Limb (tissue), 2 donors: ENCODE measurements around the gene CRTC3.

Experiments
- DNase-seq, 2 donors: peaks; one replicate each; pipeline ENCODE4 v3.0.0-alpha.2; 2016; ENCODE audit errors: extremely low spot score in 2 of 2

CRTC3 gene

DNA sequence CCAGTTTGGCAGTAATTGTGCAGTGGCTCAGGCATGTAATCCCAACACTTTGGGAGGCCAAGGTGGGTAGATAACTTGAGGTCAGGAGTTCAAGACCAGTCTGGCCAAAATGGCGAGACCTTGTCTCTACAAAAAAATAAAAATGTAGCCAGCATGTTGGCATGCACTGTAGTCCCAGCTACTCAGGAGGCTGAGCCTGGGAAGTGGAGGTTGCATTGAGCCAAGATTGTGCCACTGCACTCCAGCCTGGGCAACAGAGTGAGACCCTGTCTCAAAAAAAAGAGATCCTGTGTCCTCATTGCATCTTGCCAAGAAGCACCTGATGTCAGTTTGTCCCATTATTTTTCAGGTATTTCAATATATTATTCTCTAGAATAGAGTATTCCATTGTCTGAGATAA is 61.8 kb downstream of the CRTC3 start:
- no peak for DNase-seq

DNA sequence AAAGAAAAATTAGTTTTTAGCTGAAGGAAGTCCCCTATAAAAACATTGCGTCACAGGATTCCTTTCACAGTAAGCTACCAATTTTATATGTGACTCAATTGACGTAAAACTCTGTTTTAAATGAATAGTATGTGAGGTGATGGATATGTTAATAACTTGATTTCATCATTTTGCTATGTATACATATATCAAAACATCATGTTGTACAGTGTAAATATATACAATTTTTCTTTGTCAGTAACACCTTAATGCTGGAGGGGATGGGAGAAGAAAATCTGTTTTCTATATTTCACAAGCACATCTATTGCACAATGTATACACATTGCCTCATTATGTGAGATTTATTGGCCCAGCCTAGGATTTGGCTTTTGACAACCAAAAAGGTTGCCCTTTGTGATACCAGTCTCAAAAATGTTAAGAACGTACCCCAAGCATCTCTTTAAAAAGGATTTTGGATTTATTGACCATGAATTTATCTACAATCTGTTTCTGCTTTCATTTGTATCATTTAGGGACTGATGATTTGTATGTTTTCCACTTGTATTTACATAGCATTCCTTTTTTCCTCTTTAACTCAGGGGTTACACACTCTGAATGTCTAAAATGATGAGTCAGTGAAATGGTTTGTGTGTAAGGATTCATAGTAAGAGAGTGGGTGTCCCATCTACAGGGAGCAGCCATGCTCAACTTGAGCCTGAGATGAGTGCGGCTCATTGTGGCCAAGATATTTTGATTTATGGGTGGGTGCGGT is 62.6 kb downstream of the CRTC3 start:
- no peak for DNase-seq

DNA sequence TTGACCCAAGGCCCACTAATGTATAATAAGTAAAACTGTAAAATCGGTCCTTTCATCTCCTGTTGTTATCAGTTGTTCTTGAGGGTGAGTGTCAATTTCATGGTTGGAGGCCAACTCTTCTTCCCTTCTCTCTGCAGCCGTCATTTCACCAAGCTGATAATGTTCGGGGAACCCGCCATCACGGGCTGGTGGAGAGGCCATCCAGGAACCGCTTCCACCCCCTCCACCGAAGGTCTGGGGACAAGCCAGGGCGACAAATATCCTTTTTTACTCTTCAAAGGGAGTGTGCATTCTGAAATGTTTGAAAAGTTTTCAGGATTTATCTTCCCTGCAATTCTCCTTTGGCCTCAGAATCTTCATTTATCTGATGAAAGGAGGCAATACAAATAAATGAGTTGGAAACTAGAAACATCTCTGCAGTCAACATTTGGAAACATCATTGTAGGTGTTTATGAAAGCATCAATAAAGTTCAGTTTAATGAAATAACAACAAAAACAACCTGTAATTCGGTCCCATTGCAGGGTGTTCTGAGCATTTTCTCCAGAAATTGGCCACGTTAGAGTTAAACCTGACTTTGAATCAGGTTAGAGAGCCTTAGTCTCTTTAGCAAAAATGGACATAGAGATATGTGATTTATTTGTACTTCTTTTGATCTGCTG is 63.9 kb downstream of the CRTC3 start:
- no peak for DNase-seq

DNA sequence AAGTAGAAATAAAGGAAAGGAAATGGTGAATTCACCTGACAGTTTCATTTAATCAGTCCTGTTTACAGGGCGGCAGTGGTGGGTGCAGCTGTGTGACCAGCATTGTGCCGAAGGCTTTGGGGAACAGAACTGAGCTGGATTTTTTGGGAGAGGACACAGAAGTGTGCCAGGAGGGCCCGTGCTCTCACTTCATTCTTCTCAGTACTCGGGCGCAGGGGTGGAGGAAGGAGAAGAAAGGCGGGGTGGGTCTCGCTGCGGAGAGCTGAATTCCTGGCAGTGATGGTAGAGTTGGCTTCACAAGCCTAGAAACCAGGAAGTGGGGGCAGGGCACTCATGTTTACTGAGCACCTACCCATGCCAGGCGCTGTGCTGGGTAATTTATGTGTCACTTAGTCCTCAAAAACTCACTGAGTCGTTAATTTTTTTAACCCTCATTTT is 64.6 kb downstream of the CRTC3 start:
- no peak for DNase-seq

DNA sequence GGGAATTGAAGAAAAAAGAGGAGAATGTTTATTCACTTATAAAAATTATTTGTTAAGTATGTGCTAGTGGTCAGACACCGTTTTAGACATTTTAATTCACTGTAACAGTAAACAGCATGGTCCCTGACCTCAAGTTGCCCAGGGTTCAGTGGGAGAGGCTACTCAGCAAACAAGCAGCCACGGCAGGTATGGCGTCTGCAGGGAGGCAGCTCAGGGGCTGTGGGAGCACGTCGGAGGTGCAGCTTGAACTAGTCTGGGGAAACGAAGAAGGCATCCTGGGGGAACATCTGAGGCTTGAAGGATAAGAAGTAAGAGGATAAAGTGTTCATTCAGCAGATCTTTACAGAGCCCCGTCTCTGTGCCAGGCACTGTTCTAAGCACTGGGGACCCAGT is 66.0 kb downstream of the CRTC3 start:
- DNase-seq = no peak

DNA sequence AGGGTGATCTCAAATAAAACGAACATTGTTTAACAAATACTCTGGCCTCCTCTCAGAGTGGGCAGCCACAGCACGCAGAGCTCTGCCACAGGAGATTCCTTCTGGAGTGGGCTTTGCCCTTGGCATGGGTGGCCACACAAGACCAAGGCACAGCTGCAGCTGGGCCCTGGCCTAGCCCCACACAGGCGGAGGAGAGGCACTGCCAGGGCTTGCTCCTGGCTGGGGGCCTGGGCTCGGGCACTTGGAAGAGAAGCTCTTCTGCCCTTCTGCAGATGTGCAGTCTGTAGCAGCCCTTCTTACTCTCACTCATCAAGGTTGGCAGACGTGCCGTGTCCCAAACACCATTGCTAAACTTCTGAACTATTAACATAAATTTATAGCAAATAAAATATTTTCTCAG is 67.2 kb downstream of the CRTC3 start:
- DNase-seq = no peak

DNA sequence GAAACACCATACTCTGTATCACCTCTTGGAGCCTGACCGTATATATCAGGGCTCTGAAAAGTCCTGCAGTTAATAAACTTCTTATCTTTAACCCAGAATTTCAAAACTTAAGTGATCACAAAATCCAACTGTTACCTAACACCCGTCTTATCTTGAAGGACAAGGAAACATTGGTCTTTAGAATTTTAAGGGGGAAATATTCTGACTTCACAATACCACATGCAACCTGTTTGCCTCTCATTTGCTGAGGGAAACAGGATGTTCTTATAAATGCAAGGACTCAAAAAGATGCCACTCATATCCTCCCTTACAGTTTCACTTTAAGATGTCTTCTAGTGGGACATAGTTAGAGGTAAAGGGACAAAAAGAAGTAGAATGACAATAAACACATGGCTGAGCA is 67.9 kb downstream of the CRTC3 start:
- DNase-seq = no peak

DNA sequence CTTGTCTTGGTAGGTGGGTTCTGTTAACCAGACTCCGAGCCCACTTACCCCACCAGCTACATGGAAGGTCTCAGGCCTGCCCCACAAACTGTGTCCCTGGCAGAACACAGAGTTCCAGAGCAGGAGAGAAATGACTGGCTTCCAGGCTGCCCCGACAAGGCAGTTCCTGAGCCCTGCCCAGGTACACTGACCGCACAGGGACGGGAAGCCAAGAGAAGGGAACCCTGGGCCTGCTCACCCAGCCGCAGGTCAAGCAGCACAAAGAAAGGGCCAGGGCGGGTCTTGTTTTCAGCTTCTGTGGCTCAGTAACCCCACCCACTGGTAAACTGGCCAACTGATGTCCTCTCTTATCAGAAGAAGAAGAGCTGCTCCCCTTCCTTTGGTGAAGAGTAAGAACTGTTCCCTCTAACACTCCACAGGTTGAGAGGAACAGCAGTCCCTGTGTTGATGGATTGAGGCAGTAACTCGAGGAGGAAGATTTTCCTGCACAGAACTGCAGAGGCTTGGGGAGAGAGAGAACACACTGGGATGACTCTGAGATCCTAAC is 68.4 kb downstream of the CRTC3 start:
- DNase-seq = no peak

DNA sequence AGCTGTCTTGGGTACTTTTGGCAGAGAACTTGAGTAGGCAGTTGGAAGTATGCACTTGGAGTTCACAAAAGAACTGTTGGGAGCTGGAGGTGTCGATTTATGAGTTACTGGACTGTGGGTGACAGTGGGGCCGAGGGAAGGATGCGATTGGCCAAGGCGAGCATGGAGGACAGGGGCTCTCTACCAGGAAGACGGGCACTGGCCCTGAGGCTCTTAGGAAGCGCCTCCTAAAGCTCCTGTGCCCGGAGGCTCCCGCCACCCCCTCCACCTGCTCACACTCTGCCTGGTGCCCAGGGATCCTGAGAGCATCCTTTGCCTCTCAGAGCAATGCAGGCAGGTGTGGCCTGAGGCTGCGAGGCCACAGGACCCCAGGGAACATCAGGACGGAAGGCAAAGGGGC is 69.0 kb downstream of the CRTC3 start:
- no peak for DNase-seq

DNA sequence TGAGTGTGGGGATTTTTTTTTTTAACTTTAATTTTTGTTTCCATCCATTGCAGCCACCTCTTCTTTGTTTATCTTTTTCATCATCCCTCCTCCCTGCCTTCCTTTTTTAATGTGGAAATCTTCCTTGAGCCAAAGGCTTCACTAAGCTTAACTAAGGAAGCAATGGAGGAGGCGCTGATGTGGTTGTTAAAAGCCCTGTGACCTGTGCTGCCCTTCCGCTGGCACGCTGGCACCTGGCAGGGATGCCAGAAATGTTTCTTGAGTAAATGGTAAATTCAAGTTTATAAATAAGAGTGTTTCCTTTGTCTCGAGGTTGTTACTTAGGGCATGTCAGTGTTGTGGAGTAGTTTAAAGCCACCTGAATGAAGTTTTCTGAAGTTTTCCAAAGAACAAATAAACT is 69.4 kb downstream of the CRTC3 start:
- DNase-seq = no peak

DNA sequence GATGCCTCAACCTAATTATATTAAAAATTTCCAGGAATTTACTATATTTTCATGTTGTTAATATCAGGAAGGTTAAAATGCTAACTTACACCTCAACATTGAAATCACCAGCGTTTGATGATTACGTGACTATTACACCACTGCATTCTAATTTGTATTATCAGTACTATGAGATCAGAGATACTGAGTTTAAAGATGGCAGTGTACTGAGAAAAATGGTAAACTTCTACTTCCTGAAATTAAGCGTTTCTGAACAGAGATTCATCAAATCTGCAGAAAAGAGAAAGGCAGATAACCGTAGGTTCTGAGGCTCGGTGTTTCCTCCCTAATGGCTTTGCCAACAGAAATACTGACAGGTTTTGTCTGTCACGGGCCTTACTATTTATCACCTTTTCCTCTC is 69.9 kb downstream of the CRTC3 start:
- DNase-seq = no peak

DNA sequence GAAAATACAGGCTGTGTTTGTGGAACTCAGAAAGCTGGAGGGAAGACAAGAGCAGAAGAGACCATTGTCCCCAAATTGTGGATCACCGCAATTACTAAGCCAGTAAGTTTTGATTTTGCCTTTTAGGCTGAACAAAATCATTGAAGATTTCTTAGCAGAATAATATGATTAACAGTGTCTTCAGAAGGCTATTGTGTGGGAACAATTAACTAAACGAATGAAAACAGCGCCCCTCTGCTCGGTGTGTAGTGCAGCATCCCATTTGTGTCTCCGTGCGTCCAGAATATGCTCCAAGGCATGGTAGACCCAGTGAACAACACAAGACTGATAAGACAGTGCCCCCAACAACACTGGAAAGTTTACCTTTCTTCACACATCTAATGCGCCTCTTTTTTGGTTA is 71.2 kb downstream of the CRTC3 start:
- DNase-seq = no peak

DNA sequence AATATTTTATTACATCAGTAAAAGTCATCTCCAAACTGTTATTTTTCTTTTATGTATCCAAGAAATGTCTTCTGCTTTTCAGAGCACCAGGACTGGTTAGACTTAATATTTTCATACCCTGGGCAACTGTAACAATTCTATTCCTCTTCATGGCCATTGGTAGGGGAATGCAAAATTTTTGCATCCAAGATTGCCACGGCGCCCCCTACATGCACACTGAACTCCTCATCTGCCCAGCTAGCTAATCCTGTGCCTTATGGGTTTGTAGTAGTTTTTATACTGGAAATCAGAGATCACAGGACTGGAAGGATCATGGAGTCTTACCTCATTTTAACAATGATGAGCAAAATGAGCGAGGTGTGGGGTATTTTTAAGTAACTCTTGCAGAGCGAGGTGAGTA is 74.2 kb downstream of the CRTC3 start:
- no peak for DNase-seq

DNA sequence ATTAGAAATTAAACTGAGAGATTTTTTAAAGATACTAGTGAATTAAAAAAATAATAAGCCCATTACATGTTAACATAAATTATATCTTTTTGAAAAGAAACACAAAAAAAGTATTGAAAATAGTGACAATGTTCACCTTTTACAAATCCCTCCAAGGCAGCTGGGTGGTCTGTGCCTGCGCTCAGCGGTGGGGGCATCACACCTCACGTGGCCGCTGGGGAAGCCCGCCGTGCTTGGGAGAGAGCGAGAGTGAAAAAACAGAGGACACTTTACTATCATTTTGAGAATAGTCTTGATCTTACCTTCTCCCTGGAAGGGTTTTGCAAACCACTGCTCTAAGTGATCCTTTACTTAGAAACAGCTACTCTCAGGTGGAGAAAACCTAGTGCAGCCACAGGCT is 76.9 kb downstream of the CRTC3 start:
- DNase-seq = no peak

DNA sequence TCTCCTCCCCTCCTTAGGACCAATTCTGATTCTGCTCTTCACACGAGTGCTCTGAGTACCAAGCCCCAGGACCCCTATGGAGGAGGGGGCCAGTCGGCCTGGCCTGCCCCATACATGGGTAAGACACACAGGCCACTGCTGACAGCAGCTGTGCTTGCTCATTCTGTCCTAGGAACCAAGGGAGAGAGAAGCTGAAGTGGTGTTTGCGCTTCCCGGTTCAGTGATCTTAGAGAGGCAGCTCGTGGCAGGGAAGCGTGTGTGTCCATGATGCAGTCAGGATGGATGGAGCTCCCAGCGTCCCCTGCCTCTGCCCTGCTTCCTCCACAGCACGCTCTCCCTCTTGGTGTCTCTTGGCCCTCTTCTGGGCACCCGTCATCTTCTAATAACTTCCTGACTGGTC is 77.6 kb downstream of the CRTC3 start:
- DNase-seq = no peak

DNA sequence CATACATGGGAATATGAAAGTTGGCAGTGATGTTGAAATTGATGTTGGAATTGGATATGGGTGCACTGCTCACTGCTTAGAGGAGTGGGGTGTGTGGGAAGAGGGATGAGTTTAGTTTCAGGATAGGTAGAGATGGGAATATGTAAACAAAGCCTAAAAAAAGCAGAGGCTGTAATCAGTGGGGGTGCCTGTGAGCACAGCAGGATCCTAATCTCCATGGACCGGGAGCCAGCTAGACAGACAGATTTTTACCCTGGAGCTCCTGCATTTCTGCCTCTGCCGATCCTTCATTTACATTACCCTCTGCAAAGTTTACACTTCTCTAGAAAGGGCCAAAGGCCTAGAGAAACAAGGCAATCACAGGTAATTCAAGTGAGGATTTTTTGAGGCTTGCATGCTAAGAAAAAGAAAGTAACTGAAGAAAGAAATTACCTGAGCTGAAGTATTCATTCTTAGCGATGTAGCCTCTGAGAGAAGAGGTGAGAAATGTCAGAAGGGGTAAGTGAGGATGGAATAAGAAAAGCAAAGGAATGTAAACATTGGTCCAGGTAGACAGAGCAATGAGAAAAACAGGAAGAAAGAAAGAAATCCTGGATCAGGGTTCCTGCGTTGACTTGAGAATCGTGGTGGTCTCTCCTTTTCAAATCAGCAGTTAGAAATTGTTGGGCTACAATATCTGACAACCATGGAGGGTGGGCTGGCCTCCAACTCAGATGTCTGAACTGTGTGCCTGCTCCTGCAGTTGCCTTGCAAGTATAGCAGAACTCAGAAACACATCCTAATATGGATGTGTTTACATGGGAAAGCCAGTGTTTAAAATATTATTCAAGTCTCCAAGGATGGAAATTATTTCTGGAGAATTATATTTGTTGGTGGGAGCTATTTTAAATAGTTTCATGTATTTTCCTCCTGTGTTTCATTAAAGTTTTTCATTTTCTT is 79.8 kb downstream of the CRTC3 start:
- peak in 1 of 2 donors; percentile 44 for DNase-seq

DNA sequence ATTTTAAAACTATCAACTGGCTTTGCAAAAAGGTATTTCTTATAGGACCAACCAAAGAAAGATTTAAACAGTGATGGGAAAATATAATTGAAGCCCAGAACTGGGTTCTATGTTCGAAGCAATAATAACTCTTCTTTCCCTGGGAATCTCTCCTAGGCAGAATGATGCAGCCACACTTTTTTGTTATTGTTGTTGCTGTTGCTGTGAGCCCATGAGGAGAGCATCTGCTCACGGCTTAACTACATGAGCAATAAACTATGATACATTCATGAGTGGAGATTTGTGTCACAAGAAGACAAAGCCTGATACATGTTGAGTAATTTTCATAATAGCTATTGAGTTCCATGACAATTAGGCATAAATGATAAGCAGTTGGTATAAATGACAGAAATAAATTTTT is 80.5 kb downstream of the CRTC3 start:
- peak in 1 of 2 donors; percentile 32 for DNase-seq

DNA sequence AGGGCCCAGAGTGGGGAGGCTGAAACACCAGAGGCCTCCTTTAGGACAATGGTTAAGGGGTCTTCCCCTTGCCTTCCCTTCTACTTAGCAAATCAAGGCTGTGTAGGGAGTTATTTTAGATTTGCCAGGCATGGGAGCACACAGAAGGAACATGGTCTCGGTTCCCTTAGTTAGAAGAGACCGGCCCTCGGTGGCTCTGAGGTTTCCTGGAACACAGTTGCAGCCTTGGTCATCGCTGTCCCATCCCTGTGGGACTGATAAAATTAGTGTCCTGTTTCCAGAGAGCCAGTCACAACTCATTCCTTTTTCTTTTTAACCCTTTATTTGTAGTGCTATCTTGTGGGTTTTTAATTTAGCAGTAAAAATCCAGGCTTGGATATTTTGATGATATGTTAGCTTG is 81.4 kb downstream of the CRTC3 start:
- no peak for DNase-seq

DNA sequence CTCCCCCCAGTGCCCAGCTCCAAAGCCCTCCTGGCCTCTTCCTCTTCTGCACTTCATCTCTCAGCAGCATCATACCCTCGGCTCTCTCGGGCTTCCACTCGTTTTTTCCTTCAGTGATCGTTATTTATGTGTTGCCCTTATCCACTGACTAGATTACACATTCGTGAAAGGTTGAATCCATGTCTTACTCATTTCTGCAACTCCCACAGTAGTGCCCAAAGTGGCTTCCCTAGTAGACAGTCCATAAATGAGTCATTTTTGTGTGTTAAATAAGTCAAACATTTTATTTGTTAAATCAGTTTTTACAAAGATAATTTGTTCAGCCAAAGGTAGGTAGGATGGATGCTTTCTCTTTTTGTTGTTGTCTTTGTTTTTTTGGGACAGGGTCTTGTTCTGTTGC is 87.4 kb downstream of the CRTC3 start:
- DNase-seq = no peak

DNA sequence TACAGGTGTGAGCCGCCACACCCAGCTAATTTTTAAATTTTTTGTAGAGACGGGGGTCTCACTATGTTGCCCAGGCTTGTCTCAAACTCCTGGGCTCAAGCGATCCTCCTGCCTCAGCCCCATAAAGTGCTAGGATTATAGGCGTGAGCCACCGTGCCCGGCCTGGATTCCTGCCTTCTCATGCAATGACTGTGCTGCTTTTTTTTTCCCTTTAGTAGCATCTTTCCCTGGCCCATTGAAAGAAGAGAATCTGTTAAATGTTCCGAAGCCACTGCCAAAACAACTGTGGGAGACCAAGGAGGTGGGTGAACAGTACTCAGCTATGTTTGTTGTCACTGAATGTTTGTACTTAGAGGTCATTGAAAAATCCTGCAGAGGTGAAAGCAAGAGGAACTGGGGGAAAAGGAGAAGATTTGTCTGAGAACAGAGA is 88.0 kb downstream of the CRTC3 start:
- DNase-seq = no peak

DNA sequence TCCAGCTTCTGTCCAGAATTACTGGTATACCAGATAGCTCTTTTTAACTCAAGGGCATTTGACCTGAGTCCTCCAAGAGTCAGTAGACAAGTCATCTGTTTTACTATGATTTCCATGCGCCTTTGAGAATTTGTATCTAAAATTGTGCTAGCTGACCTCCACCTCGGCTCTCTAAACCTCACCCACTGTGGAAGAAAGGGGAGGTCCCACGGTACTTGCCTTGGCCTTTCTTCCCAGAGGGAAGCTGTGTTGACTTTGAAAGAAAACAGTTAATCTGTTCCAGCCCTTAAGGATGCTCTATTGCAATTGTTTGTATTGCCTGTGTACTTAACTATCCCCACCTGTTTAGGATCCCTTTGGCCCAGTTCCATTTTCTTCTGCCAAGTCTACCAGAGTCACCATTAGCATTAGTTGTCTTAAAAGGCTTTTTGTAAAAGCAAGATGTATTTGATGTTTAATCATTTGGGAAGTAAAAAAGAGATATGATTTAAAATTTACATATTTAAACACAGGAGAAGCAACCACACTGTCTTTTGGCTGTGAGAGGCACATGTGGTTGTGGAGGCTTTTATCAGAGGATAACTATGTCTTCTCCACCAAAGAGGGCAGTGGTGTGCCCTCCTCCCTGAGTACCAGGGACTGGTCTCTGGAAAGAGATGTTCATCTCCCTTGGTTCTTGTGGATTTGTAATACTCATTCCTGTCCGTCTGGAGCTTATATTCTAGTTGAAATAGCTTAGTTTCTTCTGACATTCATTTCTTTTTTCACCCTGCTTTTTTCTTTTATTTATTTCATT is 88.8 kb downstream of the CRTC3 start:
- no peak for DNase-seq
